H9 (cell line): ENCODE data around the gene CROT. TPM values are rescaled to one million over a fixed set of nuclear protein-coding genes. Genes with fewer than 3 reads are reported as not detected.

ENCODE experiments used
- DNase-seq: peaks from one replicate; pipeline ENCODE4 v3.0.0-alpha.2; 2017
- H2AFZ ChIP-seq: one replicate; pipeline ENCODE4 v1.6.1; 2013; ENCODE audit warnings: mild to moderate bottlenecking, low read length, control low read depth, moderate library complexity
- H2AK5ac ChIP-seq: 2 replicates; pipeline ENCODE4 v1.6.1; 2013; ENCODE audit warnings: low read length, control low read depth, mixed read lengths; ENCODE audit not compliant: insufficient read length
- H2BK120ac ChIP-seq: one replicate; pipeline ENCODE4 v1.6.1; 2013; ENCODE audit warnings: low read depth, mild to moderate bottlenecking, low read length, control low read depth, inconsistent platforms; ENCODE audit not compliant: poor library complexity, severe bottlenecking
- H2BK12ac ChIP-seq: 2 replicates; pipeline ENCODE4 v1.6.1; 2013; ENCODE audit warnings: low read length, control low read depth, mixed read lengths, low read depth; ENCODE audit not compliant: insufficient read length
- H2BK15ac ChIP-seq: 2 replicates; pipeline ENCODE4 v1.6.1; 2013; ENCODE audit warnings: low read depth, low read length, control low read depth
- H2BK20ac ChIP-seq: one replicate; pipeline ENCODE4 v1.6.1; 2013; ENCODE audit warnings: low read depth, mild to moderate bottlenecking, low read length, control low read depth, inconsistent platforms; ENCODE audit not compliant: poor library complexity, severe bottlenecking
- H2BK5ac ChIP-seq: 2 replicates; pipeline ENCODE4 v1.6.1; 2013; ENCODE audit warnings: low read length, control low read depth, mixed read lengths; ENCODE audit not compliant: insufficient read length
- H3K14ac ChIP-seq: 2 replicates; pipeline ENCODE4 v1.6.1; 2013; ENCODE audit warnings: low read length, control low read depth; ENCODE audit not compliant: insufficient read depth
- H3K18ac ChIP-seq: 2 replicates; pipeline ENCODE4 v1.6.1; 2013; ENCODE audit warnings: low read depth, mild to moderate bottlenecking, mixed read lengths, low read length, control low read depth; ENCODE audit not compliant: insufficient read length
- H3K23ac ChIP-seq: 2 replicates; pipeline ENCODE4 v1.6.1; 2013; ENCODE audit warnings: low read length, control low read depth, mixed read lengths, low read depth; ENCODE audit not compliant: insufficient read length
- H3K23me2 ChIP-seq: 2 replicates; pipeline ENCODE4 v1.6.1; 2013; ENCODE audit warnings: low read depth, mild to moderate bottlenecking, mixed read lengths, low read length, control low read depth; ENCODE audit not compliant: insufficient read length, poor library complexity, severe bottlenecking
- H3K27ac ChIP-seq: 2 replicates; pipeline ENCODE4 v1.5.1; 2013; ENCODE audit warnings: low read length, control low read depth, mixed read lengths, low read depth; ENCODE audit not compliant: insufficient read length
- H3K27me3 ChIP-seq: 2 replicates; pipeline ENCODE4 v1.6.1; 2013; ENCODE audit warnings: low read length, control low read depth, inconsistent platforms; ENCODE audit not compliant: insufficient read depth
- H3K4ac ChIP-seq: 2 replicates; pipeline ENCODE4 v1.6.1; 2013; ENCODE audit warnings: low read depth, mild to moderate bottlenecking, control low read depth, inconsistent platforms, low read length, moderate library complexity
- H3K4me1 ChIP-seq: 2 replicates; pipeline ENCODE4 v1.6.1; 2013; ENCODE audit warnings: low read length, control low read depth, inconsistent platforms; ENCODE audit not compliant: insufficient read depth
- H3K4me2 ChIP-seq: 2 replicates; pipeline ENCODE4 v1.6.1; 2013; ENCODE audit warnings: low read length, control low read depth, mixed read lengths; ENCODE audit not compliant: insufficient read length, insufficient read depth
- H3K56ac ChIP-seq: 2 replicates; pipeline ENCODE4 v1.6.1; 2013; ENCODE audit warnings: low read depth, mild to moderate bottlenecking, mixed read lengths, low read length, control low read depth; ENCODE audit not compliant: insufficient read length
- H3K79me1 ChIP-seq: 2 replicates; pipeline ENCODE4 v1.6.1; 2013; ENCODE audit warnings: low read depth, mild to moderate bottlenecking, moderate library complexity, low read length, control low read depth, inconsistent platforms; ENCODE audit not compliant: insufficient read depth, poor library complexity, severe bottlenecking
- H3K79me2 ChIP-seq: 2 replicates; pipeline ENCODE4 v1.6.1; 2013; ENCODE audit warnings: low read length, control low read depth, inconsistent platforms; ENCODE audit not compliant: insufficient read depth
- H3K9ac ChIP-seq: 2 replicates; pipeline ENCODE4 v1.6.1; 2013; ENCODE audit warnings: low read length, control low read depth, mixed read lengths; ENCODE audit not compliant: insufficient read length; ENCODE audit errors: extremely low read depth
- H3K9me3 ChIP-seq: one replicate; pipeline ENCODE4 v1.6.1; 2013; ENCODE audit warnings: low read depth, low read length, inconsistent platforms; ENCODE audit not compliant: control insufficient read depth
- H3T11ph ChIP-seq: one replicate; pipeline ENCODE4 v1.6.1; 2013; ENCODE audit warnings: mild to moderate bottlenecking, low read length, control low read depth, inconsistent platforms
- H4K20me1 ChIP-seq: one replicate; pipeline ENCODE4 v1.6.1; 2013; ENCODE audit not compliant: control insufficient read depth, insufficient read length, insufficient read depth
- H4K5ac ChIP-seq: 2 replicates; pipeline ENCODE4 v1.6.1; 2013; ENCODE audit warnings: low read depth, mild to moderate bottlenecking, mixed read lengths, low read length, control low read depth; ENCODE audit not compliant: insufficient read length
- H4K8ac ChIP-seq: replicated peaks from 2 replicates; pipeline ENCODE4 v1.6.1; 2013; ENCODE audit warnings: low read length, control low read depth, mixed read lengths, low read depth; ENCODE audit not compliant: insufficient read length
- H4K91ac ChIP-seq: 2 replicates; pipeline ENCODE4 v1.6.1; 2013; ENCODE audit warnings: low read depth, mild to moderate bottlenecking, moderate library complexity, mixed read lengths, low read length, control low read depth; ENCODE audit not compliant: insufficient read length
- H3K27ac Mint-ChIP-seq, 3 experiments: 2 replicates in 2 of 3; 3 replicates in 1 of 3; pipeline ENCODE4 v1.8.0; 2020 to 2021; ENCODE audit warnings: mixed read lengths in 3 of 3, mild to moderate bottlenecking in 1 of 3, moderate library complexity in 1 of 3
- H3K27me3 Mint-ChIP-seq: 2 replicates; pipeline ENCODE4 v1.8.0; 2021; ENCODE audit warnings: low read depth, mild to moderate bottlenecking, moderate library complexity, mixed read lengths
- H3K36me3 Mint-ChIP-seq, 3 experiments: 2 replicates in 2 of 3; 3 replicates in 1 of 3; pipeline ENCODE4 v1.8.0; 2020 to 2021; ENCODE audit warnings: low read depth in 3 of 3, mixed read lengths in 3 of 3; ENCODE audit not compliant: insufficient read depth in 1 of 3
- H3K4me1 Mint-ChIP-seq, 2 experiments: 2 replicates each; pipeline ENCODE4 v1.8.0; 2020; ENCODE audit warnings: mixed read lengths in 2 of 2
- H3K4me3 Mint-ChIP-seq, 2 experiments: 2 replicates in 1 of 2; 3 replicates in 1 of 2; pipeline ENCODE4 v1.8.0; 2020 to 2021; ENCODE audit warnings: mild to moderate bottlenecking in 2 of 2, mixed read lengths in 2 of 2, moderate library complexity in 1 of 2
- H3K9me3 Mint-ChIP-seq, 2 experiments: 2 replicates in 1 of 2; 3 replicates in 1 of 2; pipeline ENCODE4 v1.8.0; 2020; ENCODE audit warnings: mild to moderate bottlenecking in 2 of 2, mixed read lengths in 2 of 2, moderate library complexity in 1 of 2
- CTCF ChIP-seq: fragments of 200-600 bp; sonication (generic); conservative IDR thresholded peaks from 3 replicates; pipeline ENCODE4 v1.8.0; 2021; ENCODE audit warnings: antibody characterized with exemption, mild to moderate bottlenecking
- WGBS: extraction: QIAGEN DNeasy Blood & Tissue Kit; methylation state at CpG from one replicate; pipeline ENCODE4 v1.1.7; 2013; ENCODE audit warnings: missing lambda C conversion rate, low lambda C conversion rate, mixed read lengths; ENCODE audit not compliant: insufficient read length; ENCODE audit errors: extremely low coverage; 5-methylcytosine and 5-hydroxymethylcytosine counted together
- total RNA-seq: library from RNA; stranded (reverse); gene quantifications from 2 replicates; pipeline ENCODE4 v1.2.1, GENCODE V29; 2021

Gene CROT
- total RNA-seq, 1 experiment from 2014 or later: 6.0 TPM

GRCh38 chr7:87380905-87381304 is 35.4 kb downstream of the CROT start:
- no CpG with 5 or more reads among the region's 5 CpGs for WGBS

More at GRCh38 chr7:87380905-87381304, 35.4 kb downstream of the CROT start:
- Histone ChIP-seq H2BK120ac (no peak overlapping the region), H3K4ac (no peak overlapping the region), H3K79me1 (no peaks in the 10 kb centered on the region), H3K56ac (no peak overlapping the region), H3K23me2 (no peaks in the 10 kb centered on the region), H4K20me1 (no peaks in the 10 kb centered on the region), H3K4me1 (no peaks in the 10 kb centered on the region), H3K9ac (no peak overlapping the region), H3T11ph (no peak overlapping the region), H2BK12ac (no peak overlapping the region), H3K9me3 (no peaks in the 10 kb centered on the region), H3K4me2 (no peak overlapping the region), H2BK20ac (no peak overlapping the region), H4K8ac (no peak overlapping the region), H3K23ac (no peak overlapping the region), H4K91ac (no peak overlapping the region), H2AFZ (no peak overlapping the region), H3K14ac (no peak overlapping the region), H4K5ac (no peak overlapping the region), H2BK5ac (no peak overlapping the region), H3K27me3 (no peaks in the 10 kb centered on the region), H2BK15ac (no peak overlapping the region), H3K27ac (no peak overlapping the region), H3K79me2 (no peaks in the 10 kb centered on the region), H2AK5ac (no peak overlapping the region), H3K18ac (no peak overlapping the region)
- Mint-ChIP-seq H3K4me3 (no peak overlapping the region), H3K27me3 (no peaks in the 10 kb centered on the region), H3K9me3 (peaks cover 10 to 13% of the 10 kb centered on the region in 2 experiments; a peak in 2 of 5 replicates), H3K4me1 (no peaks in the 10 kb centered on the region), H3K27ac (0 out of 7 replicates have a peak overlapping the region, but pooled peaks of 1 of the 3 experiments have one; percentile 7), H3K36me3 (peaks cover 17 to 30% (median 21%) of the 10 kb centered on the region in 3 experiments)
- no peak for TF ChIP-seq CTCF
- no peak for DNase-seq
